GM21515 (cell line): ENCODE results near the gene RAB6A.
"Not testable (repeated sequence)": the region's sequence is repeated elsewhere in the genome, so short reads cannot be mapped to it uniquely, and the experiment has no call there.

Experiments
- ATAC-seq: cut with Tn5 transposase; IDR thresholded peaks from one replicate; pipeline ENCODE4 v1.9.1; 2021; ENCODE audit not compliant: unreplicated experiment

RAB6A gene

DNA sequence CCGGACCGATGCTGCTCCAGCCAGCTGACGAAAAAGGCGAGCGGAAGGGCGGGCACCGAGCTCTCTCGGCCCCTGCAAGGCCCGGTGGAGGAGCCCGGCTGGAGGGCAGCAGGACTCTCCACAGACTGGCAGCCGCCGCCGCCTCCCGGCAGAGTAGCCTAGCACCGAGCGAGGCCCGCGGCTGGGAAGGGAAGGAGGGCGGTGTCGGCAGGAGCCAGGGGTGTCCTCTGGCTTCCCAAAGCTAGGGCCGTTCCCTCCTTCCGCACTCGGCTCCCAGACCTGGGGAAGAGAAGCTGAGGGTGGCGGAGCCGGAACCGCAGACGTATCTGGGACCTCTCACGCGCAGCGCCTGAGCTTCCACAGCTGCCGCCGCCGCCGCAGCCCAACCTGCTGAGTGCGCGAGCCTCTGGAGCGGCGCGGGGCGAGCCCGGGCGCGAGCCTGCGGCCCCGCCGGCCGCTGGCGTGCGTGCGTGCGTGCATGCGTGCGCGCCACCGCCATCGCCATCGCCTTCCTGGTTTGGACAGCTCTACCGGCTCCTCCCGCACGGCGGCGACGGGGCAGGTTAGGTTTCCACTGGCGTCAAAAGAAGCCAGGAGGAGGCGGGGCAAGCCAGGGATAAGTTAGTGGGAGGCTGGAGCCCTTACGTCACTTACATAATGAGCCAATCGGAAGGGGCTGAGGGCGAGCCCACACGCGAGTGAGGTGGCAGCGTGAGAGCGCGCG, at the start of gene RAB6A:
Gene RAB6A, minus strand, starts transcription at position 396 of the 724 bp plus-strand sequence. CDS start 439 bp downstream, outside the sequence.
- peak; percentile 89 for ATAC-seq

DNA sequence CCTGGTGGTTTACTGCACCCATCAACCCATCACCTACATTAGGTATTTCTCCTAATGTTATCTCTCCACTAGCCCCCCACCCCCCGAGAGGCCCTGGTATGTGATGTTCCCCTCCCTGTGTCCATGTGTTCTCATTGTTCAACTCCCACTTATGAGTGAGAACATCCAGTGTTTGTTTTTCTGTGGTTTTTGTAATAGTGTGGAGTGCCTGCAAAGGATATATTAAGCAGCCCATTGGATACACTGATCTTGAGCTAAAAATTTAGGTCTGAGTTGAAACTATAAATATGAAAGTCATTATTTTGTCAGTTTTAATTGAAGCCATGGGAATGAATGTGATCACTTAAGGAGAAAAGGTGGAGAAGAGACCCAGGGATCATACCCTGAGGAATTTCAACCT, 49.8 kb upstream of the RAB6A start:
- ATAC-seq, result no peak

DNA sequence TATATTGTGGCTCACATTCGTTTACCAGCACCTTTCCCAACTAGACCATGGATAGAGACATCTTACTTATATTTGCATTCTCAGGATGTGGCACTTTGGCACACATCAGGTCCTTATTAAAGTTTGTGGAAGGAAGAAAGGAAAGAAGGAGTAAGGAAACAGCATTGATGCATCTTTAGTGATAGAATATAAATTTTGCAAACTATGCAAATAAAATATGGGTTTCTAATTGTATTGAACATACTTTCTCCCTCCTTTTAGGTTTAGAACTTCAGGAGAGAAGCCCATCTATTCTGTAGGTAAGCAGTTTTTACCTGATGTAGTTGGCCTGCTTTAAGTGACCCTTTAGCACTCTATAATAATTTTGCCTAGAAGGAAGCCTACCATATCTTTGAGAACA, 47.2 kb upstream of the RAB6A start:
- no peak for ATAC-seq

DNA sequence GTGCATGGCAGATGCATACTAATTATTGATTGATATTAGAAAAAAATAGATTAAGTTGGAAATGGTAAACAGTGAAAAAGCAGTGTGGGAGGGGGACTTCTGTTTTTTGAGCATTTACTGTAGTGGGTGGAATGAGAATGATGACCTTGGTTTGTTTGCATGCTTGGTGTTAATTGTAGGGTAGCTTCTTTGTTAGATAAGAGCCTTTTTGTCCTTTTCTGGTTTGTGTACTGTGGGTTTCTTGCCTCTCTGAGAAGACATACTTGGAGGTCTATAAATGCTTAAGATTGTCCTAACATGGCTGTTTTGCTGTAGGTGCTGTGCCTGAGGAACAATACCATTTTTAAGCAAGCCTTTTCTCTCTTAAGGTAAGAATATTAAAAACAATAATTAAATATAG, 43.8 kb upstream of the RAB6A start:
- no peak for ATAC-seq

DNA sequence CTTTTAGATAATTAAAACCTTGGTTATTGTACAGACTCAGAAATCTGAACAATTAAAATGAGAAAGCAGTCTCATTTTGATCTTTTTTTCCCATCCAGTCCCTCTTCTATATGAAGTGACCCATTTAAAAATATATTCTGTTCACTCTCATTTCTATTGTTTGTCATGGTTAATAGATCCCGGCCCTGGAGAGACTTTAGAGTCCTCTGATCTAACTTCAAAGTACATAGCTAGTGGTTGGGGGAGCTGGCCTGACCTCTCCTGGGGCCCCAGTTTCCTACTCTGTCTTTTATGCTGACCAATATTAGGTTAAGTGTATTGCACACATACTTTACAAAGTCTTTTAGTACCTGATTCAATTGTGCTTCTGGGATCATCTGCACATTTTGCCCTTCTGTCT, 40.3 kb upstream of the RAB6A start:
- no peak for ATAC-seq

DNA sequence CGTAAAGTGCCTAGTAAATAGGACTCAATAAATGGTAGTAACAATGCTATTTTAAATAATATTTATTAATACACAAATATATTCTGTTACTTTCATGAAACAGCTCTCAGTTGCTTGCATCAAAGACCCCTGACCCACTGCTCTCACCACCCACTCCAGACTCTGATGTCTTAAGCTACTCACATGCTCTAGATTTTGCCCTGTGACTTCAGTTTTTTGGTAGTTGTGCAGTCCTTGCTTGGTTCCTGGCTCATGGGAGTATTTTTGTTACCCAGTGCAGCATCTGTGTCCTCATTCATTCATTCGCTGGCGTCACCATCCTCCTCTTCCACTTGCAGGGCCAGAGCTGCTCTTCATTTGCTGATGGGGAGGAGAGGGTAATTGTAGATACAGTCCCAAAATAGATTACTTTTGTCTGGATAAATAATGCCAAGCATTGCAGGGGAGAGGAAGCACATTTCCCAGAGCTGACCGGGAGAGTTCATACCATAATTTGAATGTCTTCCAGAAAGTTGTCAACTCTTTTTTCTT, 39.5 kb upstream of the RAB6A start:
- no peak for ATAC-seq

DNA sequence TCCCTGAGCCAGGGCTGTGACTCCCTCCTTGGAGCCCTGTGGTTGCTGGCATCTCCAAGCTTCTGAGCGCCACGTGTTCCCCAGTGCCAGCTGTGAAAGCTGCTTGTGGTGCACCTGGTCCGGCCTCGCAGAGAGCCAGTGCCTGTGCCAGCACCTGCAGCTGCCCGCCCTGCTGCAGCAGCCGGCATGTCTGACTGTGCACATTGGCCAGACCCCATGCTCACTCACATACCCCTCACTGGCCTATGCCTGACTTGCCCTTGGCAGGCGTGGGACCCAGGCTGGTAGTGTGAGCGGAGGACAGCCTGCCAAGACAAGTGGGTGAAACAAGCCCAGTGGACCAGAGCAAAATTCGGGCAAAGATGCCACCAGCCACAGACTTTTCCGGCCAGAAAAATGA, 36.6 kb upstream of the RAB6A start:
- no peak for ATAC-seq

DNA sequence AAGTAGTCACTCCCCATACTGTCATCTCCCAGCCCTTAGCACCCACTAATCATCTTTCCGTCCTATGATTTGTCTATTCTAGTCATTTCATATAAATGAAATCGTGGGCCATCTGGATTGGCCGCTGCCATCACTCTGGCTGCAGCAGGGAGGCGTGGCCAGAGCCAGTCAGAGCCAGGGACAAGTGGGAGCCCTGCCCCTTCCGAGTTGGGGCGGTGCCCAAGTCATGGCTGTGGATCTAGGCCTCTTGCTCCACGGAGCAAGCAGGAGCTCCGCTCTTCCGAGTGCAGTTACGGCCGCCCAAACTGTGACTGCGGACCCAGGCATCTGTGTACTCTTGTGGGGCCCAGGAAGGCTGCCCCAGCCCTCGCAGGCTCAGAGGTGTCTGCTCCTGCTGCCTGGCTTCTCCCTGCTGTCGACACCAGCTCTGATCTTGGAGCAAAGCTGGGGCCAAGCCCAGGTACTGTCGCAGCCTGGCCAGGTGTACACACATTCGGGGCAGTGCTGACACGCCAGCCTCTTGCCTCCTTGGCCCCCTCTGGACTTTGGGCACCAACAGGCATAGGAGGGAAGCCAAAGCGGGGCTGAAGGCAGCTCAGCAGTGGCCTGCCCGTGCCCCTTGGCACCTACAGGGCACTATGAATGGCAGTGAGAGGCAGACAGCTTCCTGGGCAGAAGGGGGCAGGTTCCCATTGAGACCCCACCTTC, 35.2 kb upstream of the RAB6A start:
- no peak for ATAC-seq

DNA sequence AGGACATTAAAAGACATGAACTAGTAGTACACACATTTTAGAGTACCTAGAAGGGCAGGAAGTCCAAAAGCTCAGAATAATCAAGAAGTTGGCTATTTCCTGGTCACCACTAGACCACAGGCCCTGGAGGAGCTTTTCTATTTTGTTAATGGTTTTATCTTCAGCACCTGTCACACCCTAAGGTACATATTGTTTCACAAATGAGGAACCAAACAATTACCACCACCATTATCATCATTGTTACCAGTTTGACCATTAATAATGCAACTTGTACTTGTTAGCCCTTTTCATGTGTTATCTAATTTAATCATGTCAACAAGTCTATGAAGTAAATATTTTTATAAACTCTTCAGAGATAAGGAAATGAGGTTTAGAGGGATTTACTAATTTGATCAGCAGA, 31.7 kb upstream of the RAB6A start:
- no peak for ATAC-seq

DNA sequence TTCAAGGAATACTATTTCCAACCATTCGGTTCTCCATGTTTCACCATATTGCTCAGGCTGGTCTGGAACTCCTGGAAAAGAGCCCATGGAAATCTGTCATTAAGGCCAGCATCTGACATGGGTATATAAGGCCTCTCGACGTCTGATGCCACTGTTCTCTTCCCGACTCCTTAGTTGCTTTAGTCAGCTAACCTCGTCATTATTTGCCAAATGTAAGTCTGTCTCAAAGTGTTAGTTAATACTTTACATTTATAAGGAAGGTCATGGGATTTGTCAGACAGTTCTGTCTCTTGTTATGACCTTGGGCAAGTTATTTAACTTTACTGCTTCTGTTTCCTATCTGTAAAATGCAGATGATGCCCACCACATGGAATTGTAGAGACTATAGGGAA, 28.4 kb upstream of the RAB6A start:
- no peak for ATAC-seq

DNA sequence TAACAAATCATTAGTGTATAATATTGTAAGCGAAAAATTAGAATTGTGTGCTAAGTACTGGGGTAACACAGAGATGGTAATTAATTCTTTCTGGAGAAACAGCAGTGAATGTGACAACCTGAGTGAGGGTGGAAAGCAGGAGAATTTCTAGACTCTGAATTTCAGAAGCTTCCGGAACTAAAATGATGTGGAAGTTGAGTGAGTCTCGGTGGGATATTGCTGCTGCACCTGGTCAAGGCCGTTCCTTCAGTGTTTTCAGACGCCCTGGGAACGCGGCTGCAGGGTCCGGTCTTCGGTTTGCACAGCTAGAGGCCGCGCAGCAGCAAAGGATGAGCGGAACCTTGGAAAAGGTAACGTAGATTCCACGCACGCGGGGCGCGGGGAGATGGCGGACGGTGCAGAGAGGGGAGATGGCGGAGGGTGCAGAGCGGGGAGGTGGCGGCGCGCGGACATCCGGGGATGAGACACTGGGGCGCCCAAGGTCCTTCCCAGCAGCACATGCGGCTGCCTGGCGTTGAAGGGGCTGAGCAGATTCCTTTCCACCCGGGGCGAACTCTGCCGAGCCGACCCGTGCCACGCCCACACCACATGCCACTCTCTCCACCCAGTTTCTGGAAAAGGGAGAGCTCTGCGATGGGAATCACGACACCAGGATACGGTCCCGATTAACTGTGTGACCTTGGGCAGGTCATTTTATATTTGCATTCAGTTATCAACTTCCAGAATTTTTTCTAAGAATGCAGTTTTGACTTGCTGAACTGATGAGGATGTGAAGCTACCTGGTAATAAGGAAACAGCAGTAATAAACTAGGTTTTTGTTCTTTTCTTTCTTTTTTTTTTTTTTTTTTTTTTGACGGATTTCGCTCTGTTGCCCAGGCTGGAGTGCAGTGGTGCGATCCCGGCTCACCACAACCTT, 27.0 kb upstream of the RAB6A start, which contains the start of gene MRPL48:
Gene MRPL48, plus strand, starts transcription at position 232 of the 916 bp plus-strand sequence. Its CDS starts 98 bp downstream, at position 330.
- peak; percentile 90 for ATAC-seq

DNA sequence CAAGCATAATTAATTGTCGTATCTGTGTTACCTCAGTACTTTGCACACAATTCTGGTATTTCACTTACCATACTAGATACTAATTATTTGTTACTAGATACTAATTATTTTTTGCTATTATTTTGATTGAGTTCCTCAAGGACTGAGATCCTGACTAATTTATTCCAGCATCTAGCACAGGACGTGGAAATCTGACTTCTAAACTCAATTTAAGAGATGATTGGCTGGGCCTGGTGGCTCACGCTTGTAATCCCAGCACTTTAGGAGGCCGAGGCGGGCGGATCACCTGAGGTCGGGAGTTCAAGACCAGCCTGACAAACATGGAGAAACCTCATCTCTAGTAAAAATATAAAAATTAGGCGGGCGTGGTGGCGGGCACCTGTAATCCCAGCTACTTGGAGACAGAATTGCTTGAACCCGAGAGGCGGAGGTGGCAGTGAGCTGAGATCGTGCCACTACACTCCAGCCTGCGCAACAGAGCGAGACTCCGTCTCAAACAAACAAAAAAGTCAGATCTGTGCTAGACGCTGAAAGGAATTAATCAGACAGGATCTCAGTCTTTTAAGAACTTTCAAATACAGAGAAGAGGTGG, 26.3 kb upstream of the RAB6A start:
- ATAC-seq, result no peak

DNA sequence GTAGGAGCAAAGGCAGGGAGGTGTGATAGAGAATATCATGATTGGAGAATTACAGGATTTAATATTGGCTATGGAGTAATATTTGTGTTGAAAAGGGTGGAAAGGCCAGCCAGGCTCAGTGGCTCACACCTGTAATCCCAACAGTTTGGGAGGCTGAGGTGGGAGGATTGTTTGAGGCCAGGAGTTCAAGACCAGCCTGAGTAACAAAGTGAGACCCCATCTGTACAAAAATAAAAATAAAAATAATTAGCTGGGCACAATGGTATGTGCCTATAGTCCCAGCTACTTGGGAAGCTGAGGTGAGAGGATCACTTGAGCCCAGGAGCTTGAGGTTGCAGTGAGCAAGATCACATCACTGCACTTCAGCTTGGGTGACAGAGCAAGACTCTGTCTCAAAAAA, 24.6 kb upstream of the RAB6A start:
- ATAC-seq, result not testable (repeated sequence)

DNA sequence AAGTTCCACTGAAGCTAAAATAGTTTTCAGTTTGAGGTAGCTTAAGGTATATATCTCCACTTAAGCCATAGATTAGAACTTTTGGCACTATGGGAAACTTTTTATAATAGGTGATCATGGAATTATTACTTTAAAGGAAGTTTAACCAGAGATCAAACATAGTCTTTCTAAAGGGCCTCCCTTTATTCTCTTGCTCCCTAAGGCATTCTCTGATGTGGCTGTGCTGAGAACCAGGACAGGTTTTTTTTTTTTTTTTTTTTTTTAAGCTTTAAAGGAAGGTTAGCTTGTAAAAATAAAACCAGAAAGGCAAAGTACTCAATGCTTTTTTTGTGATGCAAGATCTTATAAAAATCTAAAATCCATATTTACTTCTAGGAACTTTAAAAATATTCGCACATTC, 23.9 kb upstream of the RAB6A start:
- ATAC-seq, result no peak

DNA sequence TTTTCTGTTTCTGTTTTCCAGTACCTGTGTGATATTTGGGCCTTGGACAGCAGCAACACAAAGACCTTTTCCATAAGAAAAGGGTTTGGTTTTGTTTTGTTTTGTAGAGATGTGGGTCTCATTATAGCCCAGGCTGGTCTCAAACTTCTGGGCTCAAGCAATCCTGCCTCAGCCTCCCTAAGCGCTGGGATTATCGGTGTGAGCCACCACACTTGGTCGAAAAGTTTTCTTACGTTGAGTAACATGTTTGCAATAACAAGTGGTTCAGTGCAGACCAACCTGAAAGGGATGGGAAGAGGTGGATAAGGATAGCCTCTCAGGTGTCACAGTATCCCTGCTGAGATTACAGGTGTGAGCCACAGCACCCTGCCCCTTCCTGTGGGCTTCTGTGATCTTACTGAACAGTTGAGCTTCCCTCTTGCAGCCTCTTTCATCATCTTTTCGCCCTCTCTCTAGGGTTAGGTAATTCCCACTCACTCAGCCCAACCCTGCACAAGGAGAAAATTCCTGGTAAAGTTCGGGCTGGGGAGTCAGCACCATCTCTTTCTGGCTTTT, 23.3 kb upstream of the RAB6A start:
- ATAC-seq, result no peak

DNA sequence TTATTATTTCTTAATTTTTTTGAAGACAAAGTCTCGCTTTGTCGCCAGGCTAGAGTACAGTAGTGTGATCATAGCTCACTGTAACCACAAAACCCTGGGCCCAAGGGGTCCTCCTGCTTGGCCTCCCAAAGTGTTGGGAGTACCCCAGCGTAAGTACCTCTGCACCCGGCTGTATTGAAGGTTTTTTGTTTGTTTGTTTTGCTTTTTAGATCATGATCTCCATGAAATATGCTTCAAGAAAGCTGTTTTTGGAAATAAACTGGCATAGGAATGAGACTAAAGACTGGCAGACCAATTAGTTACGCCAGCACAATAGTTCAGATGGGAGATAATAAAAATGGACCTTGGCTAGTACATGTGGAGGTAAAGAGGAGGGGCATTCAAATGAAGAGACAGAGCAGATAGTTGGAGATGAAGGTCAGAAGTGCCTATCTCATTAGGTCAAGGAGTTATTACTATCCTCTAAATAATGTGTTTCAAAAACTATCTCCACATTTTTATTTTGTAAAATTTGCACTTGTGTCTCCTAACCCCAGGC, 22.7 kb upstream of the RAB6A start:
- no peak for ATAC-seq

DNA sequence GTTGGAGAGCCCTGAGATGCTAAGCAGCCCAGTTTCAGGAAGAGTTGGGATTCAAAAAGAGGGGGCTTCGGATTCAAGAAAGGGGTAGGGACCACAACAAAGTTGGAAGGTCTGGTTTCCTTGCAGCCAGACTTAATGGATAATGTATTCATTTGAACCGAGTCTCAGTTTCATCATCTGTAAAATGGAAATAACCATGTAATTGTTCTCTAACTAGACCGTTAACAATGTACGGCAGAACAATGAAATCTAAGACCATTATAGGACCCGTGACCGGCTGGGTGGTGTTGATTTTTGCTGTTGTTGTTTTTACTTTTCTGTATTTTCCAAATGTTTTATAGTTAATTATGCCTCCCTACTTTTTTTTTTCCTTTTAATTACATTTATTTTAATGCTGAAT, 20.4 kb upstream of the RAB6A start:
- ATAC-seq, result no peak

DNA sequence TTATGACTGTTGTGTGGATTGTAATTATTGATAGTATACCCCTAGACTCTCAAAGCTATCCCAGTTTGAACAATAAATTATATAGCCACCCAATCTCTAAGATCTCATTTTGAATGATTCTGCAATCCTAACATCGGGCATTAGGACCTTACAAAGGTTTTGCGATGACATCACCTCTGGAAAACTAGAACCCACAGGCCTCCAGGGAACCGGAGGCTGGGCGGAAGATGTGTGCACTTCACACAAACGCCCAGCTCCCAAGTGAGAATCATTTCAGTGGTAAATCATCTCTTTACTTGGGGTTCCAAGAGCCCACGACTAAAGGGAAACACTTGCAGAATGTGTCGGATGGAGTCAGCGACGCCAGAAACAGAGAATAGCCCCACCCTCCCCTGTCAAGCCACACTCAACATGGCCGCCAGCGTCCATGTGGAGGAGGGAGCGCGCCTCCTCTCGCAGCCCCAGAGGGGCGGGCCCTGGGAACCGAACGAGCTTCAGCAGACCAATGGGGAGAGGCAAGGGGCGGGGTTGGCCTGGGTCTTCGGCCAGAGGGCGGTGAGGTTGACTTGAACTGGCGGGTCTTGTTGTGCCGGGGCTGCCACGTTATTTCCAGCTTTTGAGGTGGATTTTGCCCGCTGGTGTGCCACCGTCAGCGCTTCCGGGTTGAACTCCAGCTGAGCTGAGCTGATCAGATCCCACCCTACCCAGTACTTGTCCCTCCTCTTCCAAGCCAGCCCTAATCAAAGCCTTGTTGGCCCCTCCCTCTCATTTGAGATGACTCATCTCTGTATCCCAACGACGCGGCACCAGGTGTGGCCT, 18.4 kb upstream of the RAB6A start:
- peak; percentile 98 for ATAC-seq

DNA sequence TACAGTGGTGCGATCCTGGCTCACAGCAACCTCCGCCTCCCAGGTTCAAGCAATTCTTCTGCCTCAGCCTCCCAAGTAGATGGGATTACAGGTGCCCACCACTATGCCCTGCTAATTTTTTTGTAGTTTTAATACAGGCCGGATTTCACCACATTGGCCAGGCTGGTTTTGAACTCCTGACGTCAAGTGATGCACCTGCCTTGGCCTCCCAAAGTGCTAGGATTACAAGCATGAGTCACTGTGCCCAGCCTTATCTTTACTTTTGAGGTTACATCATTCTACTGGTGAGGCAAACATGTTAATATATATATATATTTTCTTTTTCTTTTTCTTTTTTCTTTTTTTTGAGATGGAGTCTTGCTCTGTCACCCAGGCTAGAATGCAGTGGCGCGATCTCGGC, 9.9 kb upstream of the RAB6A start:
- not testable (repeated sequence) for ATAC-seq
